Measurements from ENCODE around the gene TLR9.

DNA sequence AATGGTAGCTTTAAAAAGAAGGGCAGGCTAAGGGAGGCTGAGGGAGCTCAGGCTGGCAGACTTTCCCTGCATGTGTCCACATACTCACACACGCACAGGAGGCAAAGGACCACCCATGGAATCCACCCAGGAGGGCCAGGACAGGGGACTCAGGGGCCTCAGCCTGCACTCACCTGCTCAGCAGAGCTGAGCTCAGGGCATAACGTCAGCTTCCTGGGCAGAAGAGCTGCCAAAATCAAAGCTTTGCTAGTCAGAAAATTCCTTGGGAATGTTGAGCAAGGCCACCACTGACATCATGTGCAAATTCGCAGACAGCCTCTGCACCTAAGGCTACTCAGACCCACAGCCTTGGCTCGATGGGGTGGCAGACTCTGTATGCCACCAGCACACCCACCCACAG is 43.9 kb downstream of the TLR9 start:
- TF ChIP-seq CTCF (IDR thresholded peaks at IDR 0.05) = no peak
- no peak for TF ChIP-seq POLR2A (IDR thresholded peaks at IDR 0.05)
